HepG2 (cell line): ENCODE data around the gene ASB8. TPM values are rescaled to one million over a fixed set of nuclear protein-coding genes. Genes with fewer than 3 reads are reported as not detected.

ENCODE experiments used
- MAFK ChIP-seq, 2 experiments: IDR thresholded peaks in 1 of 2; conservative IDR thresholded peaks in 1 of 2; 2 replicates each; pipeline ENCODE4 v1.6.1; 2011; ENCODE audit warnings: improper control_type of control experiment in 2 of 2, low read length in 2 of 2
- NFKB2 ChIP-seq: sonication (generic); formaldehyde crosslinking; IDR thresholded peaks from 2 replicates; pipeline ENCODE4 v1.4.0; 2020; ENCODE audit warnings: missing genetic modification reagents, borderline replicate concordance
- RARG ChIP-seq: sonication (generic); formaldehyde crosslinking; IDR thresholded peaks from 2 replicates; pipeline ENCODE4 v1.4.0; 2020; ENCODE audit warnings: low read depth, mild to moderate bottlenecking, missing genetic modification reagents
- RERE ChIP-seq: IDR thresholded peaks from 2 replicates; pipeline ENCODE4 v1.6.1; 2016; ENCODE audit warnings: low read depth, missing genetic modification reagents, missing compliant biosample characterization
- SP2 ChIP-seq: sonication (generic); formaldehyde crosslinking; IDR thresholded peaks from 2 replicates; pipeline ENCODE4 v1.5.1; 2020; ENCODE audit warnings: mild to moderate bottlenecking, missing genetic modification reagents
- ZNF383 ChIP-seq: sonication (generic); formaldehyde crosslinking; IDR thresholded peaks from 2 replicates; pipeline ENCODE4 v1.4.0; 2020; ENCODE audit warnings: missing genetic modification reagents, mild to moderate bottlenecking, borderline replicate concordance
- ZNF768 ChIP-seq: sonication (generic); formaldehyde crosslinking; IDR thresholded peaks from 2 replicates; pipeline ENCODE4 v1.4.0; 2020; ENCODE audit warnings: missing genetic modification reagents
- polyA plus RNA-seq, 8 experiments: library from polyadenylated mRNA; depleted of rRNA in 3 of 8; stranded (reverse) in 7 of 8; unstranded in 1 of 8; fragments of >200 nt; fragmentation: Illumina TruSeq in 4 of 8; extraction: Trizol in 4 of 8; gene quantifications; 2 replicates each; pipeline versions ENCODE4 v1.2.1 to v1.2.3, GENCODE V29; 2011 to 2016; ENCODE audit warnings: low read depth in 4 of 8, missing spikeins in 1 of 8, mixed read lengths in 1 of 8; ENCODE audit not compliant: insufficient read depth in 1 of 8
- total RNA-seq, 5 experiments: library from RNA; depleted of rRNA; stranded (reverse); fragments of >200 nt; fragmentation: Illumina TruSeq; extraction: Trizol; gene quantifications; 2 replicates each; pipeline ENCODE4 v1.2.3, GENCODE V29; 2016; ENCODE audit warnings: low read depth in 1 of 5
- TF ChIP-seq, protein P1 (sequence below): sonication (generic); formaldehyde crosslinking; IDR thresholded peaks from 2 replicates; pipeline ENCODE4 v1.8.0; 2022; ENCODE audit warnings: mild to moderate bottlenecking, missing genetic modification reagents; ENCODE audit not compliant: insufficient replicate concordance
- TF ChIP-seq, protein P2 (sequence below): IDR thresholded peaks from 2 replicates; pipeline ENCODE4 v1.6.1; 2016

The ASB8 gene
- total and polyA plus RNA-seq, 2 of the 13 experiments (the other 11 are each of a cell fraction or from before 2014, with no cell fraction given): 14.0 to 15.5 TPM

GRCh38 chr12:48157018-48157888, at the start of gene ASB8 (continued):
- TF ChIP-seq, protein P1, sequence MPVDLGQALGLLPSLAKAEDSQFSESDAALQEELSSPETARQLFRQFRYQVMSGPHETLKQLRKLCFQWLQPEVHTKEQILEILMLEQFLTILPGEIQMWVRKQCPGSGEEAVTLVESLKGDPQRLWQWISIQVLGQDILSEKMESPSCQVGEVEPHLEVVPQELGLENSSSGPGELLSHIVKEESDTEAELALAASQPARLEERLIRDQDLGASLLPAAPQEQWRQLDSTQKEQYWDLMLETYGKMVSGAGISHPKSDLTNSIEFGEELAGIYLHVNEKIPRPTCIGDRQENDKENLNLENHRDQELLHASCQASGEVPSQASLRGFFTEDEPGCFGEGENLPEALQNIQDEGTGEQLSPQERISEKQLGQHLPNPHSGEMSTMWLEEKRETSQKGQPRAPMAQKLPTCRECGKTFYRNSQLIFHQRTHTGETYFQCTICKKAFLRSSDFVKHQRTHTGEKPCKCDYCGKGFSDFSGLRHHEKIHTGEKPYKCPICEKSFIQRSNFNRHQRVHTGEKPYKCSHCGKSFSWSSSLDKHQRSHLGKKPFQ (CRISPR knock-in tag): peak; percentile 7
- no peak for TF ChIP-seq ZNF383 (CRISPR knock-in tag)
- no peak for TF ChIP-seq MAFK (conservative IDR thresholded peaks at IDR 0.05 in 1 of 2, IDR thresholded peaks at IDR 0.05 in 1 of 2; ENCODE audit: low read length in 2 of 2)
- TF ChIP-seq RERE (CRISPR knock-in tag): no peak
- no peak for TF ChIP-seq RARG
- no peak; the same call in 1 of the 2 replicates for TF ChIP-seq NFKB2 (CRISPR knock-in tag)
- peak; percentile 64 for TF ChIP-seq SP2 (CRISPR knock-in tag)
- TF ChIP-seq ZNF768 (CRISPR knock-in tag): no peak
- TF ChIP-seq, protein P2, sequence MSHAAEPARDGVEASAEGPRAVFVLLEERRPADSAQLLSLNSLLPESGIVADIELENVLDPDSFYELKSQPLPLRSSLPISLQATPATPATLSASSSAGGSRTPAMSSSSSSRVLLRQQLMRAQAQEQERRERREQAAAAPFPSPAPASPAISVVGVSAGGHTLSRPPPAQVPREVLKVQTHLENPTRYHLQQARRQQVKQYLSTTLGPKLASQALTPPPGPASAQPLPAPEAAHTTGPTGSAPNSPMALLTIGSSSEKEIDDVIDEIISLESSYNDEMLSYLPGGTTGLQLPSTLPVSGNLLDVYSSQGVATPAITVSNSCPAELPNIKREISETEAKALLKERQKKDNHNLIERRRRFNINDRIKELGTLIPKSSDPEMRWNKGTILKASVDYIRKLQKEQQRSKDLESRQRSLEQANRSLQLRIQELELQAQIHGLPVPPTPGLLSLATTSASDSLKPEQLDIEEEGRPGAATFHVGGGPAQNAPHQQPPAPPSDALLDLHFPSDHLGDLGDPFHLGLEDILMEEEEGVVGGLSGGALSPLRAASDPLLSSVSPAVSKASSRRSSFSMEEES (CRISPR knock-in tag): no peak
